ENCODE measurements around the gene PGAM2. TPM values are rescaled to one million over a fixed set of nuclear protein-coding genes. Genes with fewer than 3 reads are reported as not detected.

Gene PGAM2
- total RNA-seq, result not detected

- intact Hi-C loops (cut with DNase I), result loop anchor here (2.0 kb wide), 1 partner anchor 21 kb away; the partner anchor contains the start of gene DBNL
- Histone ChIP-seq H3K4me3 (peak within 1 kb of the TSS; percentile 4 to 33), H3K27ac (peak within 1 kb of the TSS; percentile 3 to 47), H3K27me3 (no peaks in the 10 kb centered on the region), H3K36me3 (peaks cover 13 to 18% of the 10 kb centered on the region in 2 donors), H3K4me1 (peaks cover 9 to 20% of the 10 kb centered on the region in 2 donors), H3K9me3 (no peaks in the 10 kb centered on the region)
- TF ChIP-seq CTCF (IDR thresholded peaks at IDR 0.05), result no peak
- DNase-seq (ENCODE audit: low spot score in 2 of 2), result peak in 1 of 2 donors; percentile 75
Observed at GRCh38 chr7:44065431-44066110, at the start of gene PGAM2. PGAM2 (minus strand) TSS chr7:44065567; CDS start chr7:44065529, 38 bp downstream.

GRCh38 chr7:44114586-44115310 is 49.4 kb upstream of the PGAM2 start:
- no peak for TF ChIP-seq CTCF (IDR thresholded peaks at IDR 0.05)
- no peaks in the 10 kb centered on the region for H3K9me3 ChIP-seq
- peak overlapping the region in 1 of 2 donors; percentile 54 for H3K27ac ChIP-seq
- no peaks in the 10 kb centered on the region for H3K27me3 ChIP-seq
- peaks cover 4 to 13% of the 10 kb centered on the region in 2 donors for H3K4me1 ChIP-seq
- no peak overlapping the region for H3K4me3 ChIP-seq
- H3K36me3 ChIP-seq, result peaks cover 58 to 75% of the 10 kb centered on the region in 2 donors
- DNase-seq (ENCODE audit: low spot score in 2 of 2), result no peak
- intact Hi-C loops (cut with DNase I), result no loop called here

GRCh38 chr7:44113764-44114354 is 48.5 kb upstream of the PGAM2 start:
- intact Hi-C loops (cut with DNase I), result no loop called here
- Histone ChIP-seq H3K27ac (peak overlapping the region; percentile 33 to 54), H3K36me3 (peaks cover 67 to 79% of the 10 kb centered on the region in 2 donors), H3K9me3 (no peaks in the 10 kb centered on the region), H3K27me3 (no peaks in the 10 kb centered on the region), H3K4me3 (no peak overlapping the region), H3K4me1 (peaks cover 4 to 21% of the 10 kb centered on the region in 2 donors)
- DNase-seq (ENCODE audit: low spot score in 2 of 2), result no peak
- TF ChIP-seq CTCF (IDR thresholded peaks at IDR 0.05), result no peak

- Histone ChIP-seq H3K27me3 (no peaks in the 10 kb centered on the region), H3K27ac (peak overlapping the region; percentile 33 to 100), H3K4me3 (no peak overlapping the region), H3K4me1 (peaks cover 10 to 28% of the 10 kb centered on the region in 2 donors), H3K36me3 (peaks cover 74 to 84% of the 10 kb centered on the region in 2 donors), H3K9me3 (no peaks in the 10 kb centered on the region)
- no peak for DNase-seq (ENCODE audit: low spot score in 2 of 2)
- intact Hi-C loops (cut with DNase I), result no loop called here
- TF ChIP-seq CTCF (IDR thresholded peaks at IDR 0.05), result no peak
Observed at GRCh38 chr7:44112997-44113763, 47.8 kb upstream of the PGAM2 start.

Data from ascending aorta (tissue), 2 donors.